ENCODE results near the gene PTPN3.

- TF ChIP-seq CTCF (optimal IDR thresholded peaks at IDR 0.05 in 1 of 3, IDR thresholded peaks at IDR 0.05 in 1 of 3, conservative IDR thresholded peaks at IDR 0.05 in 1 of 3; ENCODE audit: extremely low read depth in 1 of 3, insufficient read depth in 2 of 3, low read length in 3 of 3) (no peak), EZH2 (IDR thresholded peaks at IDR 0.05; ENCODE audit: low read length) (no peak)
Measured at GRCh38 chr9:109454041-109454440, 44.1 kb downstream of the PTPN3 start.
